Natural killer cell (primary cell): ENCODE results near the gene CRELD1. TPM values are rescaled to one million over a fixed set of nuclear protein-coding genes. Genes with fewer than 3 reads are reported as not detected.

ENCODE experiments used
- ATAC-seq, 3 donors: fragments of 150-1000 bp in 2 of 3; fragments of 200-7000 bp in 1 of 3; cut with Tn5 transposase; 1 replicate in 1 of 3; 2 replicates in 2 of 3; pipeline ENCODE4 v1.10.0; 2021; ENCODE audit warnings: mild to moderate bottlenecking in 2 of 3, moderate library complexity in 2 of 3
- DNase-seq, 2 donors: peaks; one replicate each; pipeline versions ENCODE4 v3.0.0 to v3.0.0-alpha.2; 2013 to 2021; ENCODE audit warnings: mixed read lengths in 1 of 2
- H3K27ac ChIP-seq: one replicate; pipeline ENCODE4 v1.5.1; 2013; ENCODE audit warnings: mild to moderate bottlenecking, low read length
- H3K27me3 ChIP-seq: one replicate; pipeline ENCODE4 v1.6.1; 2013; ENCODE audit warnings: low read length; ENCODE audit not compliant: control insufficient read depth, insufficient read depth
- H3K36me3 ChIP-seq: one replicate; pipeline ENCODE4 v1.6.1; 2013; ENCODE audit warnings: low read length; ENCODE audit not compliant: control insufficient read depth, insufficient read depth
- H3K4me1 ChIP-seq: one replicate; pipeline ENCODE4 v1.6.1; 2013; ENCODE audit warnings: low read length; ENCODE audit not compliant: control insufficient read depth, insufficient read depth
- H3K4me3 ChIP-seq: one replicate; pipeline ENCODE4 v1.5.1; 2013; ENCODE audit warnings: low read length
- H3K9me3 ChIP-seq: one replicate; pipeline ENCODE4 v1.6.1; 2013; ENCODE audit warnings: low read length; ENCODE audit not compliant: control insufficient read depth, insufficient read depth
- H3K27ac Mint-ChIP-seq, 2 donors: one replicate each; pipeline ENCODE4 v1.8.0; 2022; ENCODE audit warnings: mild to moderate bottlenecking in 2 of 2, mixed read lengths in 2 of 2, moderate library complexity in 1 of 2
- H3K27me3 Mint-ChIP-seq, 2 donors: one replicate each; pipeline ENCODE4 v1.8.0; 2022; ENCODE audit warnings: low read depth in 2 of 2, mixed read lengths in 2 of 2
- H3K36me3 Mint-ChIP-seq: one replicate; pipeline ENCODE4 v1.8.0; 2022; ENCODE audit warnings: mixed read lengths
- H3K4me1 Mint-ChIP-seq, 2 donors: one replicate each; pipeline ENCODE4 v1.8.0; 2022; ENCODE audit warnings: mixed read lengths in 2 of 2
- H3K4me3 Mint-ChIP-seq: one replicate; pipeline ENCODE4 v1.8.0; 2022; ENCODE audit warnings: mild to moderate bottlenecking, moderate library complexity, mixed read lengths
- H3K9me3 Mint-ChIP-seq, 2 donors: one replicate each; pipeline ENCODE4 v1.8.0; 2022; ENCODE audit warnings: mixed read lengths in 2 of 2
- WGBS: methylation state at CpG from one replicate; pipeline ENCODE4 v1.1.7; 2013; ENCODE audit warnings: missing lambda C conversion rate; ENCODE audit not compliant: insufficient coverage; 5-methylcytosine and 5-hydroxymethylcytosine counted together
- intact Hi-C: fragments of 100-400 bp; cut with micrococcal nuclease; formaldehyde crosslinking; loops from one replicate; pipeline ENCODE4 v1.14.2; 2022
- total RNA-seq, 4 donors: library from RNA; stranded (reverse); fragments of 120-200 nt in 1 of 4; gene quantifications; one replicate each; pipeline versions ENCODE4 v1.2.3 to v1.2.4, GENCODE V29; 2013 to 2022
- TF ChIP-seq, protein P1 (sequence below): fragments of 200-600 bp; IDR thresholded peaks from one replicate; pipeline ENCODE4 v1.8.0; 2022; ENCODE audit warnings: antibody characterized with exemption

Gene CRELD1
- total RNA-seq, 3 donors from 2014 or later (not counting 1 experiment from before 2014, with no cell fraction given) = 29.1 to 35.6 (median 32.9) TPM

GRCh38 chr3:9915254-9916141 is 18.1 kb upstream of the CRELD1 start:
- Histone ChIP-seq H3K27me3 (no peaks in the 10 kb centered on the region), H3K27ac (no peak overlapping the region), H3K9me3 (no peaks in the 10 kb centered on the region), H3K4me1 (peaks cover 21% of the 10 kb centered on the region), H3K36me3 (no peaks in the 10 kb centered on the region), H3K4me3 (peak overlapping the region; percentile 35)
- 2% methylated on average over 94 of the region's 99 CpGs for WGBS
- Mint-ChIP-seq H3K27me3 (peaks cover 0 to 2% of the 10 kb centered on the region in 2 donors), H3K36me3 (no peaks in the 10 kb centered on the region), H3K9me3 (no peaks in the 10 kb centered on the region), H3K4me3 (peak overlapping the region; percentile 81), H3K27ac (peak overlapping the region in 1 of 2 donors; percentile 56), H3K4me1 (peaks cover 8 to 29% of the 10 kb centered on the region in 2 donors)
- intact Hi-C loops = no loop called here
- ATAC-seq = peak; percentile 69 to 77 (median 70)
- DNase-seq = peak; percentile 29 to 56
- TF ChIP-seq, protein P1, sequence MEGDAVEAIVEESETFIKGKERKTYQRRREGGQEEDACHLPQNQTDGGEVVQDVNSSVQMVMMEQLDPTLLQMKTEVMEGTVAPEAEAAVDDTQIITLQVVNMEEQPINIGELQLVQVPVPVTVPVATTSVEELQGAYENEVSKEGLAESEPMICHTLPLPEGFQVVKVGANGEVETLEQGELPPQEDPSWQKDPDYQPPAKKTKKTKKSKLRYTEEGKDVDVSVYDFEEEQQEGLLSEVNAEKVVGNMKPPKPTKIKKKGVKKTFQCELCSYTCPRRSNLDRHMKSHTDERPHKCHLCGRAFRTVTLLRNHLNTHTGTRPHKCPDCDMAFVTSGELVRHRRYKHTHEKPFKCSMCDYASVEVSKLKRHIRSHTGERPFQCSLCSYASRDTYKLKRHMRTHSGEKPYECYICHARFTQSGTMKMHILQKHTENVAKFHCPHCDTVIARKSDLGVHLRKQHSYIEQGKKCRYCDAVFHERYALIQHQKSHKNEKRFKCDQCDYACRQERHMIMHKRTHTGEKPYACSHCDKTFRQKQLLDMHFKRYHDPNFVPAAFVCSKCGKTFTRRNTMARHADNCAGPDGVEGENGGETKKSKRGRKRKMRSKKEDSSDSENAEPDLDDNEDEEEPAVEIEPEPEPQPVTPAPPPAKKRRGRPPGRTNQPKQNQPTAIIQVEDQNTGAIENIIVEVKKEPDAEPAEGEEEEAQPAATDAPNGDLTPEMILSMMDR = peak; percentile 17

DNA sequence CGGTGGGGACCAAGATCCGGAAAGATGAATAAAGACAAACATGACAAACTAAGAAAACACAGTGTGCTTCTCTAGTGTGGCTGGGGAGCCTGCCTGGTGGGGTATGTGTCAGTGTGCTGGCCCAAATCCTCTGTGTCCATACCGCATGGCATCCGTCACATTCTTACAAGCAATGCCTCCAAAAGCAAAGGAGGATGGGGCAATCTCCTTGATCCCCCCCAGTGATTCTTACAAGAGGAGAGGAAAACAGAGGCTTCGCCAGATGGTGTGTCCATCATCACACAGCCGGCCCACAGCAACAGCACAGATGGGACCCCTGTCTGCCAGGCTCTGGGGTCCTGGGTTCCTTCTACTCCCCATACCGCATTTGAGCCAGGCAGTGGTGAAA is 17.3 kb upstream of the CRELD1 start:
- intact Hi-C loops = no loop called here
- Mint-ChIP-seq H3K4me1 (peaks cover 8 to 29% of the 10 kb centered on the region in 2 donors), H3K36me3 (no peaks in the 10 kb centered on the region), H3K4me3 (peak overlapping the region; percentile 70), H3K9me3 (no peaks in the 10 kb centered on the region), H3K27ac (peak overlapping the region in 1 of 2 donors; percentile 56), H3K27me3 (peaks cover 0 to 2% of the 10 kb centered on the region in 2 donors)
- ATAC-seq (no peak), DNase-seq (no peak)
- 87% methylated on average over 6 of the region's 7 CpGs for WGBS
- Histone ChIP-seq H3K27ac (no peak overlapping the region), H3K4me1 (peaks cover 21% of the 10 kb centered on the region), H3K9me3 (no peaks in the 10 kb centered on the region), H3K36me3 (no peaks in the 10 kb centered on the region), H3K4me3 (no peak overlapping the region), H3K27me3 (no peaks in the 10 kb centered on the region)
- TF ChIP-seq, protein P1 = no peak

GRCh38 chr3:9916734-9917680 is 16.6 kb upstream of the CRELD1 start, which contains the start of gene IL17RC:
Gene IL17RC (plus strand): TSS chr3:9917098. CDS start chr3:9917316, 218 bp downstream.
- no peaks in the 10 kb centered on the region for H3K27me3 ChIP-seq
- ATAC-seq (peak in 1 of 3 donors; percentile 13), DNase-seq (peak in 1 of 2 donors; percentile 25)
- H3K4me1 ChIP-seq = peaks cover 21% of the 10 kb centered on the region
- TF ChIP-seq, protein P1 = no peak
- H3K4me3 ChIP-seq = peak within 1 kb of the TSS; percentile 35
- no peaks in the 10 kb centered on the region for H3K36me3 Mint-ChIP-seq
- no peaks in the 10 kb centered on the region for H3K9me3 ChIP-seq
- no peaks in the 10 kb centered on the region for H3K27me3 Mint-ChIP-seq
- H3K27ac ChIP-seq = no peak within 1 kb of the TSS
- peaks cover 8 to 26% of the 10 kb centered on the region in 2 donors for H3K4me1 Mint-ChIP-seq
- intact Hi-C loops = no loop called here
- H3K36me3 ChIP-seq = no peaks in the 10 kb centered on the region
- H3K4me3 Mint-ChIP-seq = peak within 1 kb of the TSS; percentile 81
- 45% methylated on average over 19 of the region's 19 CpGs for WGBS
- H3K9me3 Mint-ChIP-seq = no peaks in the 10 kb centered on the region
- H3K27ac Mint-ChIP-seq = peak within 1 kb of the TSS in 1 of 2 donors; percentile 56
